B cell (primary cell): Measurements from ENCODE around the gene HEPN1. TPM values are rescaled to one million over a fixed set of nuclear protein-coding genes. Genes with fewer than 3 reads are reported as not detected.

Source experiments
- ATAC-seq: fragments of 200-7000 bp; cut with Tn5 transposase; one replicate; pipeline ENCODE4 v1.10.0; 2021; ENCODE audit warnings: low read depth, mild to moderate bottlenecking, moderate number of reproducible peaks, moderate library complexity
- CTCF ChIA-PET: fragments of 350-600 bp; sonication (Branson Sonifier 250); formaldehyde crosslinking; loops from one replicate; lab custom pipeline; 2021; ENCODE audit warnings: antibody characterized with exemption, inconsistent platforms; lab: Charles Lee
- POLR2A ChIA-PET: fragments of 350-600 bp; sonication (Branson Sonifier 250); formaldehyde crosslinking; loops from one replicate; lab custom pipeline; 2021; ENCODE audit warnings: antibody characterized with exemption; lab: Charles Lee
- DNase-seq: peaks from one replicate; pipeline ENCODE4 v3.0.0; 2013
- H2AFZ ChIP-seq: 2 replicates; pipeline ENCODE4 v1.6.1; 2012; ENCODE audit warnings: mild to moderate bottlenecking, low read depth, low read length; ENCODE audit not compliant: insufficient read depth, poor library complexity, severe bottlenecking
- H3K27ac ChIP-seq, 2 donors: 1 replicate in 1 of 2; 2 replicates in 1 of 2; pipeline ENCODE4 v1.5.1; 2012 to 2013; ENCODE audit warnings: low read length in 2 of 2, mild to moderate bottlenecking in 2 of 2, moderate library complexity in 1 of 2
- H3K27me3 ChIP-seq, 4 experiments: fragments of 200-600 bp in 1 of 4; sonication (generic) in 1 of 4; replicated peaks in 1 of 4; 1 replicate in 2 of 4; 2 replicates in 2 of 4; pipeline versions ENCODE4 v1.6.1 to v1.7.0; 2013 to 2016; ENCODE audit warnings: low read length in 3 of 4, mild to moderate bottlenecking in 2 of 4, mixed read lengths in 1 of 4, moderate library complexity in 1 of 4; ENCODE audit not compliant: insufficient read depth in 4 of 4, control insufficient read depth in 3 of 4; ENCODE audit errors: control extremely low read depth in 1 of 4
- H3K36me3 ChIP-seq, 2 experiments: replicated peaks in 1 of 2; 1 replicate in 1 of 2; 2 replicates in 1 of 2; pipeline versions ENCODE4 v1.6.1 to v1.7.1; 2013; ENCODE audit warnings: low read length in 1 of 2; ENCODE audit not compliant: insufficient read depth in 2 of 2, control insufficient read depth in 1 of 2; ENCODE audit errors: control extremely low read depth in 1 of 2, extremely low read depth in 1 of 2
- H3K4me1 ChIP-seq, 2 donors: fragments of 200-600 bp in 1 of 2; sonication (generic) in 1 of 2; 1 replicate in 1 of 2; 2 replicates in 1 of 2; pipeline versions ENCODE4 v1.5.1 to v1.6.1; 2013 to 2017; ENCODE audit warnings: low read length in 2 of 2; ENCODE audit not compliant: control insufficient read depth in 2 of 2, insufficient read depth in 2 of 2
- H3K4me2 ChIP-seq: replicated peaks from 2 replicates; pipeline ENCODE3; 2012; ENCODE audit warnings: mild to moderate bottlenecking, low read depth, low read length; ENCODE audit not compliant: poor library complexity, severe bottlenecking
- H3K4me3 ChIP-seq, 5 experiments: fragments of 200-600 bp in 1 of 5; sonication (generic) in 1 of 5; 1 replicate in 3 of 5; 2 replicates in 2 of 5; pipeline versions ENCODE4 v1.5.1 to v1.7.0; 2011 to 2016; ENCODE audit warnings: low read length in 4 of 5, mild to moderate bottlenecking in 4 of 5, low read depth in 2 of 5, control low read depth in 1 of 5, moderate library complexity in 1 of 5; ENCODE audit not compliant: insufficient read depth in 1 of 5; ENCODE audit errors: control extremely low read depth in 1 of 5, extremely low read depth in 1 of 5
- H3K79me2 ChIP-seq: fragments of 200-600 bp; sonication (generic); one replicate; pipeline ENCODE4 v1.6.0; 2016; ENCODE audit warnings: low read length; ENCODE audit not compliant: control insufficient read depth, insufficient read depth
- H3K9ac ChIP-seq: fragments of 200-600 bp; sonication (generic); 2 replicates; pipeline ENCODE4 v1.6.1; 2017; ENCODE audit warnings: mild to moderate bottlenecking, low read length, moderate library complexity
- H3K9me3 ChIP-seq, 3 donors: one replicate each; pipeline versions ENCODE4 v1.6.1 to v1.7.1; 2013; ENCODE audit warnings: low read length in 2 of 3; ENCODE audit not compliant: control insufficient read depth in 2 of 3, insufficient read depth in 1 of 3; ENCODE audit errors: control extremely low read depth in 1 of 3
- H4K20me1 ChIP-seq: 2 replicates; pipeline ENCODE4 v1.6.0; 2012; ENCODE audit warnings: mild to moderate bottlenecking, low read length; ENCODE audit not compliant: insufficient read depth, control insufficient read depth, poor library complexity, severe bottlenecking
- H3K27ac Mint-ChIP-seq: one replicate; pipeline ENCODE4 v1.8.0; 2021; ENCODE audit warnings: mixed read lengths
- H3K27me3 Mint-ChIP-seq: one replicate; pipeline ENCODE4 v1.8.0; 2021; ENCODE audit warnings: mixed read lengths
- H3K4me1 Mint-ChIP-seq: one replicate; pipeline ENCODE4 v1.8.0; 2021; ENCODE audit warnings: mixed read lengths
- H3K4me3 Mint-ChIP-seq: one replicate; pipeline ENCODE4 v1.8.0; 2021; ENCODE audit warnings: mixed read lengths
- H3K9me3 Mint-ChIP-seq: one replicate; pipeline ENCODE4 v1.8.0; 2022; ENCODE audit warnings: mixed read lengths; ENCODE audit not compliant: insufficient read depth
- CTCF ChIP-seq: fragments of 200-600 bp; IDR thresholded peaks from one replicate; pipeline ENCODE4 v1.8.0; 2022; ENCODE audit warnings: antibody characterized with exemption, mild to moderate bottlenecking
- EZH2 ChIP-seq: IDR thresholded peaks from 2 replicates; pipeline ENCODE4 v1.6.1; 2012; ENCODE audit warnings: borderline replicate concordance, low read depth, mild to moderate bottlenecking, moderate library complexity, low read length; ENCODE audit not compliant: insufficient read depth, poor library complexity, severe bottlenecking
- WGBS: methylation state at CpG from one replicate; pipeline ENCODE4 v1.1.5; 2013; ENCODE audit warnings: missing lambda C conversion rate; ENCODE audit not compliant: insufficient coverage; 5-methylcytosine and 5-hydroxymethylcytosine counted together
- intact Hi-C: fragments of 100-400 bp; cut with micrococcal nuclease; formaldehyde crosslinking; loops from one replicate; pipeline ENCODE4 v1.10.0; 2022
- polyA plus RNA-seq: library from polyadenylated mRNA; depleted of rRNA; stranded (reverse); fragments of >200 nt; gene quantifications from 2 replicates; pipeline ENCODE4 v1.2.3, GENCODE V29; 2012
- total RNA-seq, 2 donors: library from RNA; stranded (reverse); fragments of 120-200 nt in 1 of 2; gene quantifications; 1 replicate in 1 of 2; 2 replicates in 1 of 2; pipeline versions ENCODE4 v1.2.3 to v1.2.4, GENCODE V29; 2013 to 2022

The HEPN1 gene
- total and polyA plus RNA-seq, 2 donors (not counting 1 experiment from before 2014, with no cell fraction given): not detected

GRCh38 chr11:124872741-124873140, 46.3 kb upstream of the HEPN1 start:
- Histone ChIP-seq H3K79me2 (no peaks in the 10 kb centered on the region), H4K20me1 (no peaks in the 10 kb centered on the region), H2AFZ (no peak overlapping the region), H3K4me2 (no peak overlapping the region), H3K27ac (no peak overlapping the region), H3K9me3 (peaks cover 0 to 40% (median 0%) of the 10 kb centered on the region in 3 donors), H3K4me1 (peaks cover 35% of the 10 kb centered on the region in 2 donors), H3K9ac (no peak overlapping the region), H3K4me3 (no peak overlapping the region), H3K36me3 (no peaks in the 10 kb centered on the region), H3K27me3 (peaks cover 0 to 84% (median 36%) of the 10 kb centered on the region in 4 experiments)
- TF ChIP-seq EZH2: no peak
- TF ChIP-seq CTCF: no peak
- DNase-seq (no peak), ATAC-seq (no peak)
- 25% methylated on average over 9 of the region's 9 CpGs for WGBS
- intact Hi-C loops: no loop called here
- Mint-ChIP-seq H3K9me3 (no peaks in the 10 kb centered on the region), H3K4me1 (peaks cover 22% of the 10 kb centered on the region), H3K4me3 (no peak overlapping the region), H3K27me3 (peaks cover 94% of the 10 kb centered on the region), H3K27ac (no peak overlapping the region)
- ChIA-PET CTCF (no interaction called here), POLR2A (no interaction called here)

- POLR2A ChIA-PET: no interaction called here
- no peak overlapping the region for H3K4me3 ChIP-seq
- Mint-ChIP-seq H3K27ac (no peak overlapping the region), H3K4me3 (no peak overlapping the region), H3K4me1 (peaks cover 25% of the 10 kb centered on the region), H3K27me3 (peaks cover 94% of the 10 kb centered on the region), H3K9me3 (no peaks in the 10 kb centered on the region)
- TF ChIP-seq EZH2 (no peak), CTCF (no peak)
- ATAC-seq (no peak), DNase-seq (no peak)
- no peak overlapping the region for H3K4me2 ChIP-seq
- intact Hi-C loops: no loop called here
- peaks cover 0 to 35% (median 0%) of the 10 kb centered on the region in 3 donors for H3K9me3 ChIP-seq
- peaks cover 24 to 29% of the 10 kb centered on the region in 2 donors for H3K4me1 ChIP-seq
- H3K27ac ChIP-seq: no peak overlapping the region
- CTCF ChIA-PET: no interaction called here
- peaks cover 0 to 79% (median 27%) of the 10 kb centered on the region in 4 experiments for H3K27me3 ChIP-seq
- H2AFZ ChIP-seq: no peak overlapping the region
- H3K9ac ChIP-seq: no peak overlapping the region
- H3K36me3 ChIP-seq: no peaks in the 10 kb centered on the region
- no peaks in the 10 kb centered on the region for H3K79me2 ChIP-seq
- WGBS: 88% methylated on average over 6 of the region's 8 CpGs
- no peaks in the 10 kb centered on the region for H4K20me1 ChIP-seq
Observed at GRCh38 chr11:124873951-124874350, 45.1 kb upstream of the HEPN1 start.
